Ramos (cell line): ENCODE measurements around the gene CFAP92.
"Not testable (repeated sequence)": the region's sequence is repeated elsewhere in the genome, so short reads cannot be mapped to it uniquely, and the experiment has no call there.

Experiments used
- in situ Hi-C: fragments of 300-500 bp; cut with MboI; formaldehyde crosslinking; loops from one replicate; pipeline ENCODE4 v1.14.3; 2022; ENCODE audit warnings: low sequenced_read_pairs; ENCODE audit not compliant: unreplicated experiment

CFAP92 gene

GRCh38 chr3:128907706-128908445 is 86.0 kb downstream of the CFAP92 start:
- in situ Hi-C loops = no loop called here

- in situ Hi-C loops = no loop called here
Measured at GRCh38 chr3:128906804-128907525, 86.9 kb downstream of the CFAP92 start.

GRCh38 chr3:128906031-128906803 is 87.7 kb downstream of the CFAP92 start:
- in situ Hi-C loops = no loop called here

- in situ Hi-C loops = no loop called here
Measured at GRCh38 chr3:128903501-128903900, 90.4 kb downstream of the CFAP92 start.

GRCh38 chr3:128902426-128902825 is 91.5 kb downstream of the CFAP92 start:
- in situ Hi-C loops = no loop called here

GRCh38 chr3:128895843-128896697 is 97.8 kb downstream of the CFAP92 start:
- in situ Hi-C loops = no loop called here

- in situ Hi-C loops = no loop called here
Measured at GRCh38 chr3:128889139-128889894, 104.6 kb downstream of the CFAP92 start.

- in situ Hi-C loops = no loop called here
Measured at GRCh38 chr3:128884992-128885391, 108.9 kb downstream of the CFAP92 start.

GRCh38 chr3:128882719-128883118 is 111.2 kb downstream of the CFAP92 start:
- in situ Hi-C loops = no loop called here

- in situ Hi-C loops = no loop called here
Measured at GRCh38 chr3:128881576-128881975, 112.3 kb downstream of the CFAP92 start.

GRCh38 chr3:128880455-128880854 is 113.4 kb downstream of the CFAP92 start:
- in situ Hi-C loops = not testable (repeated sequence)

GRCh38 chr3:128879991-128880390 is 113.9 kb downstream of the CFAP92 start:
- in situ Hi-C loops = no loop called here

- in situ Hi-C loops = no loop called here
Measured at GRCh38 chr3:128879125-128879969, 114.5 kb downstream of the CFAP92 start, which contains the start of gene ACAD9. Gene ACAD9, plus strand, starts transcription at chr3:128879620. Its CDS starts 72 bp downstream, at chr3:128879692.

- in situ Hi-C loops = no loop called here
Measured at GRCh38 chr3:128878556-128879124, 115.2 kb downstream of the CFAP92 start.

- in situ Hi-C loops = no loop called here
Measured at GRCh38 chr3:128878011-128878457, 115.8 kb downstream of the CFAP92 start.

- in situ Hi-C loops = no loop called here
Measured at GRCh38 chr3:128875556-128876120, 118.2 kb downstream of the CFAP92 start.

- in situ Hi-C loops = no loop called here
Measured at GRCh38 chr3:128874481-128875180, 119.2 kb downstream of the CFAP92 start.
